Measurements from ENCODE around the gene MEF2D.

MEF2D gene

GRCh38 chr1:156500793-156501506 lies 375 bp upstream of the MEF2D start:
- DNase-seq = peak; percentile 69 to 98 (median 94)

- peak in 38 of 51 donors; percentile 36 to 87 (median 63) for DNase-seq
Measured at GRCh38 chr1:156499842-156500542, 583 bp downstream of the MEF2D start.

DNA sequence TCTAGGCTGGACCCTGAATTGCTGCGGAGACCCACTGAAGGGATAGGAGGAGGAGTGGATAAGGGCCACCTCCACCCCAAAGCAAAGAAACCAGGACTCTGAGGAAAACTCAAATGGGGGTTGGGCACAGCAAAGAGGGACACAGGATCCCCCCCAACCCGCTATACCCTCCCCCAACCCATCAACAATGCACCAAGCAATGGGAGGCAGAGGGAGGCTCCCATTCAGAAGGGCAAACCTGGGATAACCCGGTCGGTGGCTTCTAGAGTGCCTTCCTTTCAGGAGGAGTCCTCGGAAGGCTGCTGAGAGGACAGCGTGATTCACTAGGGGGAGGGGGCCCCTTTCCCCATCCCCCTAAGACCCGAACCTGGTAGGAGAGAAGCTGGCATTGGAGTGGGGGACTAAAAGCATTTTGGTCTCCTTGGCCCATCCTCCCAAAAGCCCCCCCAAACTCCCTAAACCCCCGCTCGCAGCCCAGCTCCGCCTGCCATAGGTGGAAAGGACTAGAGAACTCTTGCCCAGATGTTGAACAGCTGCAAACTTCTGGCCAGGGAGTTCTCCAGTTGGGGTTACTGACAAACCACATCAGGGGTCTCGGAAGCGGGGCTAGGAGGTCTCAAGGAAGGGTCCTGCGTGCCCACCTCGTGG lies 1.3 kb downstream of the MEF2D start:
- DNase-seq = peak in 4 of 51 donors; percentile 39 to 61 (median 58)

- peak in 8 of 51 donors; percentile 22 to 49 (median 40) for DNase-seq
Measured at GRCh38 chr1:156498432-156499193, 2.0 kb downstream of the MEF2D start.

DNA sequence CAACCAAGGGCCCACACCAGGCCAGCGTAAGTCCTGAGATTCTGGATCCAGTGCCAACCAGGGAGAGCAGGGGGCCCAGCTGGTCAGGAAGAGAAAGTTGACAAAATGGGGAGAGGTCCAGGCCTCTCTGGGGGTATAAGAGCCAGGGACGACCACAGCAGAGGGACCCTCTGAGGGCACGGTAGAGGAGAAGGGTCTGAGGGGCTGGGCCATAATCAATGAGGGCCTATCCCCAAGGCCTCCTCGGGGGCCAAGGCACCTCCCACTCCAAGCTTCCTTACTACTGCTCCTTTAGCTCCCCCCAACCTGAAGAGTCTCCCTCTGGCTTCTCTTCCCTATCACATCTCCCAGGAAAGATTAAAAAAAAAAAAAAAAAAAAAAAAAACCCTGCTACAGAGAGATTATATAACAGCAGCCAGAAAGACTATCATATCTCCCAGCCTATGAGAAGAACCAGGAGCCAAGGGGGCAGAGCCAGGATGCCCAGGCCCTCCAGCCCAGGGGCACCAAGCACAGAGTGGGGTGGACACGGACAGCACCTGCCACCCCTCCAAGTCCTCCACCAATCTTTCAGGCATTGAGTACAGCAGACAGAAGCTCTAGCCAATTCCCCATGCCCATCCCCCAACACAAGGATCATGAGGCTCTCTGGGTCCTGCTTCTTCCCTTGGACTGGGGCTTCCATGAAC lies 2.7 kb downstream of the MEF2D start:
- DNase-seq = peak in 11 of 51 donors; percentile 15 to 64 (median 39)

GRCh38 chr1:156497078-156497742 lies 3.4 kb downstream of the MEF2D start:
- DNase-seq = no peak

DNA sequence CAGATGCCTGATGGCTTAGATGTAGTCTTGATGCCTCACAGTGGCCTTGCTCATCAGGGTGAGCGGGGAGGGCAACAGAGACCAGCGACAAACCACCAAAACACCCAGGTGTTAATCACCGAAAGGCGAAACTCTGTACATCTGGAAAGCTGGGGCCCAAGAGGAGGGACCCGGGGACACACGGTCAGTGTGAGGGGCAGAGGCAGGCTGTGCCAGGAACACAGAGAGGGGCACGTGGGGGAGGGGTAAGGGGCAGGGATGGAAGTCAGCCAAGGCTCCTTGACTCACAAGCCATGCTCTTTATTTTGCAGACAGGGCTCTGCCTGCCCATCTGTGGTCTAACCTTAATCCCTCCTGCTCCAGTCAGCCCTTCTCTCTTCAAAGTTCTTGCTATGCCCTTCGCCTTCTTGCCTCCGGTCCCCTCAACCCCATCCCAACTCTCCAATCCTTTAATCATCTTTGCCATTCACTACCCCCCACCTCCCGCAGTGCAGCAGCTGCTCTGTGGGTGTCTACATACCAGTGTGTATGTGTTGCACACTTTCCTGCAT lies 4.3 kb downstream of the MEF2D start:
- DNase-seq = peak in 10 of 51 donors; percentile 13 to 57 (median 34)

DNA sequence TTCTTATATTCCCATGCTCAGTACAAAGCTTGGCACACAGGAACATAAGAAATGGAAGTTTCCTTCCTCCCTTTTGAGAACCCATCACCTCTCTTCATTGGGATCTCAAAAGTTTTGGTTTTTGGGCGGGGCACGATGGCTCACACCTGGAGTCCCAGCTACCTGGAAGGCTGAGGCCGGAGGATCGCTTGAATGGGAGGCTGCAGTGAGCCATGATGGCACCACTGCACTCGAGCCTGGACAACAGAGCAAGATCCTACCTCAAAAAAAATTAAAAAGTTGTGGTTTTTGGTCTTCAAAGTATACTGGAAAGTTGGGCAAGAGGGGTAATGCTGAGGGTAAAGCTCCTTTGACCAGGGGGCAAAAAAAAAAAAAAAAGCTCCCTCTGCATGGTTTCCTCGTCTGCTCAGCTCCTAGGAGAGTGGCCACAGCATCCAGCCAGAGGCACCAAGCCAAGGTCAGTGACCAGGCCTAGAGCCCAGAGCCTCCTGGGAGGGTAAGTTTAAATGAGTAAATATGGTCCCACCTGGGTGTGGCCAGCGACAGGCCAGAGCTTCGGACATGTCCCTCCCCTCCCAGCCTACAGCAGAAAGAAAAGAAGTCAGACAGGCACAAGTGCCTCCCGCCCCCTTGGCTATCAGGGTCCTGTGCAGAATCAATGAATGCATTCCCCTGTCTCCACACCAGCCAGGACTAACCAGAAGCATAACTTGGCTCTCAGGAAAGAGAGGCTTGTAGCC lies 5.0 kb downstream of the MEF2D start:
- peak in 3 of 51 donors; percentile 17 to 57 (median 32) for DNase-seq

GRCh38 chr1:156494309-156494895 lies 6.2 kb downstream of the MEF2D start:
- DNase-seq = peak in 1 of 51 donors; percentile 12

- DNase-seq = no peak
Measured at GRCh38 chr1:156493742-156494141, 6.8 kb downstream of the MEF2D start.

- DNase-seq = peak in 18 of 51 donors; percentile 14 to 62 (median 31)
Measured at GRCh38 chr1:156493154-156493631, 7.4 kb downstream of the MEF2D start.

DNA sequence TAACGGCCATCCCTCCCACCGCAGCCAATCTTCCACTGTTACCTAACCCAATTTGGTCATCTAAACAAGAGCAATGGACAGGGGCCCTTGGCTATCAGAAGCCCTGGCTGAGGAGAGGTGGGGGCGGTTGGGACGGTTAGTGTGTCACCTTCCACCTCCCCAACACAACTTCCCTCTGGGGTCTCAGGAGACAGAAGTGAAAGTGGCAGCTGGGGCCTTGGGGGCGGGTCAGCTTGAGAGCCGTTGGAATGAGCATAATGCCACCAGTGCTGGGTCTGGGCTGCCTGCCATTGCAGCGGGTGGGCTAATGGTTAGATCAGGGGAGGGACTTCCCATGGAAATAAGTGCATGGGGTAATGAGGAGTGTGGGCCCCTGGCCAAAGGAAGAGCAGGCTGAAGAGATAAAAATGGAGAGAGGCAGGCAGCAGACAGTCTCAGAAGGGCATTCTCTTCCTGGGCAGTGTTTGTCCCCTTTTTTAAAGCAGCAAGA lies 7.9 kb downstream of the MEF2D start:
- peak in 20 of 51 donors; percentile 27 to 64 (median 42) for DNase-seq

DNA sequence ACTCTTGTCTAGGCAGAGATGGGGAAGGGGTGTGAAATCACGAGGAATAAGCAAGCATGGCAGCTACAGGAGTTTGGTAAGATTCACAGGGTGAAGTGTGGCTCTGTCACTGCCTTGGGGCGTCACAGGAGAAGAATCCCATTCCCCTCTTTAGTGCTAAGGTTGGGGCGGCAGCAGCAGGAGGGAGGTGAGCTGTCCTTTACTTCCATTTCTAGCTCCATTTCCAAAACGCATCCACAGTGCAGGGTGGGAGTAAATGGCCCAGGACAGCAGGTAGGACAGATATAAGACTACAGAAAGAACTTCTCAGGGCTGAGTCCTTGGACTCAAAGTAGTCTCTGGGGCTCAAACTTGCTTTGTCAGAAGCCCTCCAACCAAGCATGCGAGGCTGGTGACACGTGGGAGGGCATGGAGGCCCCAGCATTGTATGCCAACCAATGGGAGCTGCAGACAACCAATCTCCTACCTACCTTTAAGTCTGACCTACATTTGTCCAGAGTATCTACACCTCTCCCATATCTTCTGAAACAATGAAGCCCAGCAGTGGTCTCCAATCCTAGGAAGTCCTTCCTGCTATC lies 8.5 kb downstream of the MEF2D start:
- no peak for DNase-seq

GRCh38 chr1:156491151-156491949 lies 9.2 kb downstream of the MEF2D start:
- DNase-seq = peak in 1 of 51 donors; percentile 29

GRCh38 chr1:156490401-156491032 lies 10.1 kb downstream of the MEF2D start:
- DNase-seq = peak in 11 of 51 donors; percentile 14 to 42 (median 22)

DNA sequence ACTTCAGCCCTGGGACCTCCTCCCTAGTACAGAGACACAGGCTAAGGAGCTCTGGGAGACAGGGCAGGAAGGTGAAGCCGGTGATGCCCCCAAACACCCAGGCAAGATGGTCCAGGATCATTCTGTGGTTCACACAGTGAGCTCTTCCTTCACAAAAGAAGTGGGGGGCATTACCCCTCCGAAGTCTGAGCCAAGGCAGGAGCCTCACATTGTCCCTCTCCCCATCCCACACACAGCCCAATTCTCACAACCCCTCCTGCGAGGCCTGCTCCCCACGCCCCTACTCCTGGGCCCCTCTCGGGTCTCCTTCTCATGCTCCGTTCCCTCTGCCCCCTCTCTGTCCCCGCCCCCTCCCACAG lies 10.7 kb downstream of the MEF2D start:
- DNase-seq = no peak

Data from hypothalamus (tissue), 51 donors.